GM19395 (cell line): Measurements from ENCODE around the gene ANP32D.
A peak's percentile ranks its signal among the peaks of the same experiment; 100 is the strongest.
"Not testable (repeated sequence)": the region's sequence is repeated elsewhere in the genome, so short reads cannot be mapped to it uniquely, and the experiment has no call there.

ENCODE experiments used
- ATAC-seq: cut with Tn5 transposase; IDR thresholded peaks from one replicate; pipeline ENCODE4 v1.9.1; 2021; ENCODE audit warnings: mild to moderate bottlenecking, moderate library complexity; ENCODE audit not compliant: unreplicated experiment

The ANP32D gene

DNA sequence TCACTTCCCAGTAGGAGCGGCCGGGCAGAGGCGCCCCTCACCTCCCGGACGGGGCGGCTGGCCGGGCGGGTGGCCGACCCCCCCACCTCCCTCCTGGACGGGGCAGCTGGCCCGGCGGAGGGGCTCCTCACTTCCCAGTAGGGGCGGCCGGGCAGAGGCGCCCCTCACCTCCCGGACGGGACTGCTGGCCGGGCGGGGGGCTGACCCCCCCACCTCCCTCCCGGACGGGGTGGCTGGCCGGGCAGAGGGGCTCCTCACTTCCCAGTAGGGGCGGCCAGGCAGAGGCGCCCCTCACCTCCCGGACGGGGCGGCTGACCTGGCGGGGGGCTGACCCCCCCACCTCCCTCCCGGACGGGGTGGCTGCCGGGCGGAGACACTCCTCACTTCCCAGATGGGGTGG is 27.9 kb downstream of the ANP32D start:
- ATAC-seq: not testable (repeated sequence)

DNA sequence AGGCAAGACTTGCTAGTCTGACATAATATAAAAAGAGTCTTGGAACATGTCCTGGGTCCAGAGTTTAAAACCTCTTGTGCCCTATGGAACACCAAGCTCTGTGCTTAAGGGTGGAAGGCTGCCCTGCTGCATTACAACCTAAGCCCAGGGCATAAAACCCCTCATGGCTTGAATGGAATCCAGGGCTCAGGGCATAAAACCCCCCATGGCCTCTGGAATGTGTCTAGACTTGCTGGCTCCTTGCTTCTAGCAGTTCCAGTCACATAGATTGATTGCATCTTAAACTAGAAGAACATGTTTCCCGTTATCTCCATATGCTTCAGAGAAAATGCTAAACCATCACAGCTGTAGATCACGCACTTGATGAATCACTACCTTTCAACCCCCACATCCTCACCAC is 34.5 kb downstream of the ANP32D start:
- not testable (repeated sequence) for ATAC-seq

DNA sequence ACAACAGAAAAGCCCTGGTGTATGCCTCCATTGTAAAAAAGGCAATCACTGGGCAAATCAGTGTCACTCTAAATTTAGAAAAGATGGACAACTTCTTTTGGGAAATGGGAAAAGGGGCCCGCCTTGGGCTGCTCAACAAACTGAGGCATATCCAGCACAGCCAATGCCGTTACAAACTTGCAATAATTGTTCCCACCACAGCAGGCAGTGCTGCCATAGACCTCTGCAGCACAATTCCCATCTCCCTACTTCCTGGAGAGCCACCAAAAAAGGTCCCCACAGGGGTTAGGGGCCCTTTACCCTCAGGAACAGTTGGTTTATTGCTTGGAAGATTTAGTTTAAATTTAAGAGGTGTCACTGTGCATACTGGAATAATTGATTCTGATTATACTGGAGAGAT is 36.6 kb downstream of the ANP32D start:
- no peak for ATAC-seq

DNA sequence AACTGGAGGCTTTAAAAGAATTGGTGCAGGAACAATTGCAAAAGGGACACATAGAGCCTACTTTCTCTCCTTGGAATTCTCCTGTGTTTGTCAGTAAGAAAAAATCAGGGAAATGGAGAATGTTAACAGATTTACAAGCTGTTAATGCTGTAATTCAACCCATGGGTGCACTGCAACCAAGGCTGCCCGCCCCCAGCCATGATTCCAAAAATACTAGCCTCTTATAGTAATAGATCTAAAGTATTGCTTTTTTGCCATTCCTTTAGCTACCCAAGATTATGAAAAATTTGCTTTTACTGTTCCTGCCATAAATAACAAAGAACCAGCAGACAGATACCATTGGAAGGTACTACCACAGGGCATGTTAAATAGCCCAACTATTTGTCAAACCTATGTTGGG is 37.8 kb downstream of the ANP32D start:
- no peak for ATAC-seq

DNA sequence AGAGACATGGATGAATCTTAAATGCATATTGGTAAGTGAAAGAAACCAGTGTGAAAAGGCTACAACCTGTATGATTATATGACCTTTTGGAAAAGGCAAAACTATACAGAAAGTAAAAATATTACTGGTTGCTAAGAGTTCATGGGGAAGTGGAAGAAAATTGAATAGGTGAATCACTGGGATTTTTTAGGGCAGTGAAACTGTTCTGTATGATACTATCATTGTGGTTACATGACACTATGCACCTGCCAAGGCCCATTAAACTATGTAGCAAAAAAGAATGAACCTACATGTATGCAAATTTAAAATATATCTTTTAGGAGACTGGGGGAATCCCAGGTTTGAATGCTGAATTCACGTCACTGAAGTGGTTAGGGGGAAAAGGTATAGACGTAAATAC is 40.5 kb downstream of the ANP32D start:
- peak; percentile 82 for ATAC-seq

DNA sequence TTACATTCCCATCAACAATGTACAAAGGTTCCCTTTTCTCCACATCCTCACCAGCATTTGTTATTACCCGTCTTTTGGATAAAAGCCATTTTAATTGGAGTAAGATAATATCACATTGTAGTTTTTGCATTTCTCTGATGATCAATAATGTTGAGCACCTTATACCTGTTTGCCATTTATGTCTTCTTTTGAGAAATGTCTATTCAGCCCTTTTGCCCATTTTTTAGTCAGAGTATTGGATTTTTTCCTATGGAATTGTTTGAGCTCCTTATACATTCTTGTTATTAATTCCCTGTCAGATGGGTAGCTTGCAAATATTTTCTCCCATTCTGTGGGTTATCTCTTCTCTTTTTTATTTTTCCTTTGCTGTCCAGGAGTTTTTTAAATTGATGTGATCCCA is 42.4 kb downstream of the ANP32D start:
- no peak for ATAC-seq

DNA sequence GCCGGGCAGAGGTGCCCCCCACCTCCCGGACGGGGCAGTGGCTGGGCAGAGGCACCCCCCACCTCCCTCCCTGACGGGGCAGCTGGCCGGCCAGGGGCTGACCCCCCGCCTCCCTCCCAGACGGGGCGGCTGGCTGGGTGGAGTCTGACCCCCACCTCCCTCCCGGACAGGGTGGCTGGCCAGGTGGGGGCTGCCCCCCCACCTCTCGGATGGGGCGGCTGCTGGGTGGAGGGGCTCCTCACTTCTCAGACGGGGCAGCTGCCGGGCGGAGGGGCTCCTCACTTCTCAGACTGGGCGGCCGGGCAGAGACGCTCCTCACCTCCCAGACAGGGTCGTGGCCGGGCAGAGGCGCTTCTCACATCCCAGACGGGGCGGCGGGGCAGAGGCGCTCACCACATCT is 48.0 kb downstream of the ANP32D start:
- not testable (repeated sequence) for ATAC-seq
